Stomach (tissue), 4 donors: ENCODE measurements around the gene SLC6A18.

ENCODE experiments used
- CTCF ChIP-seq, 7 experiments: fragments of 450-650 bp in 4 of 7; fragments of 200-600 bp in 3 of 7; sonication (generic) in 3 of 7; IDR thresholded peaks; one replicate each; pipeline ENCODE4 v1.5.1; 2016 to 2019; ENCODE audit warnings: antibody characterized with exemption in 7 of 7, control low read depth in 2 of 7, mild to moderate bottlenecking in 1 of 7
- EP300 ChIP-seq: sonication (generic); formaldehyde crosslinking; IDR thresholded peaks from one replicate; pipeline ENCODE4 v1.6.1; 2017; ENCODE audit warnings: antibody characterized with exemption
- POLR2A ChIP-seq, 4 donors: fragments of 450-650 bp; IDR thresholded peaks; one replicate each; pipeline ENCODE4 v1.6.1; 2016; ENCODE audit warnings: antibody characterized with exemption in 4 of 4, control low read depth in 2 of 4, mild to moderate bottlenecking in 1 of 4, moderate library complexity in 1 of 4
- POLR2AphosphoS5 ChIP-seq, 3 donors: sonication (generic); formaldehyde crosslinking; IDR thresholded peaks; one replicate each; pipeline ENCODE4 v1.6.1; 2016; ENCODE audit warnings: antibody characterized with exemption in 3 of 3

- no peak for TF ChIP-seq CTCF (IDR thresholded peaks at IDR 0.05)
- no peak for TF ChIP-seq POLR2A (IDR thresholded peaks at IDR 0.05)
- TF ChIP-seq EP300, result no peak
- TF ChIP-seq POLR2AphosphoS5 (IDR thresholded peaks at IDR 0.05), result no peak
These were observed 12.9 kb upstream of the SLC6A18 start for GRCh38 chr5:1212271-1212670.
